GM12865 (cell line): ENCODE measurements around the gene GP2.

ENCODE experiments used
- DNase-seq: peaks from one replicate; pipeline ENCODE4 v3.0.0; 2010; ENCODE audit warnings: low read depth
- H3K4me3 ChIP-seq: 2 replicates; pipeline ENCODE4 v1.5.1; 2011; ENCODE audit warnings: mild to moderate bottlenecking, low read depth, low read length, control low read depth
- TF ChIP-seq, protein P1 (sequence below): IDR thresholded peaks from 2 replicates; pipeline ENCODE4 v1.5.1; 2011; ENCODE audit warnings: low read length, control low read depth, low read depth, inconsistent platforms; ENCODE audit not compliant: insufficient read depth; ENCODE audit errors: missing control alignments

GP2 gene

GRCh38 chr16:20320178-20320577 is 7.1 kb downstream of the GP2 start:
- no peak for DNase-seq
- no peak overlapping the region for H3K4me3 ChIP-seq
- TF ChIP-seq, protein P1, sequence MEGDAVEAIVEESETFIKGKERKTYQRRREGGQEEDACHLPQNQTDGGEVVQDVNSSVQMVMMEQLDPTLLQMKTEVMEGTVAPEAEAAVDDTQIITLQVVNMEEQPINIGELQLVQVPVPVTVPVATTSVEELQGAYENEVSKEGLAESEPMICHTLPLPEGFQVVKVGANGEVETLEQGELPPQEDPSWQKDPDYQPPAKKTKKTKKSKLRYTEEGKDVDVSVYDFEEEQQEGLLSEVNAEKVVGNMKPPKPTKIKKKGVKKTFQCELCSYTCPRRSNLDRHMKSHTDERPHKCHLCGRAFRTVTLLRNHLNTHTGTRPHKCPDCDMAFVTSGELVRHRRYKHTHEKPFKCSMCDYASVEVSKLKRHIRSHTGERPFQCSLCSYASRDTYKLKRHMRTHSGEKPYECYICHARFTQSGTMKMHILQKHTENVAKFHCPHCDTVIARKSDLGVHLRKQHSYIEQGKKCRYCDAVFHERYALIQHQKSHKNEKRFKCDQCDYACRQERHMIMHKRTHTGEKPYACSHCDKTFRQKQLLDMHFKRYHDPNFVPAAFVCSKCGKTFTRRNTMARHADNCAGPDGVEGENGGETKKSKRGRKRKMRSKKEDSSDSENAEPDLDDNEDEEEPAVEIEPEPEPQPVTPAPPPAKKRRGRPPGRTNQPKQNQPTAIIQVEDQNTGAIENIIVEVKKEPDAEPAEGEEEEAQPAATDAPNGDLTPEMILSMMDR, result no peak

GRCh38 chr16:20319406-20319805 is 7.9 kb downstream of the GP2 start:
- TF ChIP-seq, protein P1, result no peak
- H3K4me3 ChIP-seq, result no peak overlapping the region
- no peak for DNase-seq

GRCh38 chr16:20318437-20318836 is 8.9 kb downstream of the GP2 start:
- no peak overlapping the region for H3K4me3 ChIP-seq
- TF ChIP-seq, protein P1, result no peak
- DNase-seq, result no peak

DNA sequence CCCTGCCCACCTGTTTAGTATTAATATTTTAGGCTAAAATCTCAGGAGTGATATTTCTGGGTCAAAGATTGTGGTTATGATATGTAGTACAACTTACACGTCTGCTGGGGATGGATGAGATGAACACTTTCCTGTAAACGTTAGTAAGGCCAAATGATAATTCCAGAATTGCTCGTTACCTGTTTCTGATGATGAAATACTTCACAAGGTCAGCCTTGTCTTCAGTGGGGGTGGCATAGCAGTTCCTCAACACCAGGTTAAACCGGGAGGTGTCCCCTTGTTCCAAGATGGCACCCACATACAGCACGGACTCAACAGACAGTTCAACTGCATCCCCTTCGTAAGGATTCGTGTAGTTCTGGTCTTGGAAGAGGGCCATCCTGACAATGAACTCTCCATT is 9.3 kb downstream of the GP2 start:
- TF ChIP-seq, protein P1, result no peak
- H3K4me3 ChIP-seq, result no peak overlapping the region
- no peak for DNase-seq

DNA sequence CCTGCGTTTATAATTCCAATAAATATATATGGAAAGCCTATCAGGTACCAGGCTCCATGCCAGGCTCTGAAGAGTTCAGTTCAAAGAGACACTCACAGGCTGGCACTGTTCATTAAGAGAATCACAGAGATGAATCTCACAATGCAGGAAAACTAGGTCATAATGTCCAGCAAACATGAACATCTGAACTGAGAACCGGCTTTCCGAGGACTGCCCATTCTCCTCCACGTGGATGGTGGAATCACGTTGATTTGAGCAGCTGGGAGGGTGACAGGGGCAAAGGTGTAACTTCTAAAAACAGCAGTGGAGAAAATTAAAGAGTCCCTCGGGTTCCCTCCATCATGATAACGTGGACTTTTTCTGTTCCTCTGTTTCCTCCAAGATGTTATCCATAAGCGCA is 10.2 kb downstream of the GP2 start:
- H3K4me3 ChIP-seq, result no peak overlapping the region
- TF ChIP-seq, protein P1, result no peak
- DNase-seq, result no peak

GRCh38 chr16:20316715-20317114 is 10.6 kb downstream of the GP2 start:
- no peak for DNase-seq
- TF ChIP-seq, protein P1, result no peak
- no peak overlapping the region for H3K4me3 ChIP-seq

DNA sequence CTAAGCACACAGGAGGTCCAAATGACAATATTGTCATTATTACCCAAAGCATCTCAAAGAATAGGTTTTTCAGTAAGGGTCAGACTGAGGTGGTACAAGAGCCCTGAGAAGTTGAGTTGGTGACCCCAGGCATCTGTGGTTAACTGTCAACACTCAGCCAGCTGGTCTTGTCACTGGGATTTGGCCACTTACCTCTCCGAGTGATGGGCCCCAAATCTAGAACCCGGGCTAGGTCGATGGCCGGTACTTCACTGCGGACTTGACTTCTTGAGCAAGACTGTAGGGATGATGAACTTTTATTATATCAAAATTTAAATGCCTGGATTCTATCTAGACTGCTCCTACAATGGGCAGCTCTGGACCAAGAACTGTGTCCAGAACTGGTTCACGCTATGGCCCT is 11.5 kb downstream of the GP2 start:
- no peak overlapping the region for H3K4me3 ChIP-seq
- no peak for DNase-seq
- TF ChIP-seq, protein P1, result no peak
